ENCODE measurements around the gene GALNT3. TPM values are rescaled to one million over a fixed set of nuclear protein-coding genes. Genes with fewer than 3 reads are reported as not detected.

GALNT3 gene
- total and polyA plus RNA-seq, 4 donors = 0.29 to 2.3 (median 1.6) TPM

GRCh38 chr2:165804719-165805118 lies 10.7 kb upstream of the GALNT3 start:
- Histone ChIP-seq H3K27me3 (ENCODE audit: control insufficient read depth in 4 of 4, insufficient read depth in 4 of 4, low read length in 3 of 4) (no peaks in the 10 kb centered on the region), H3K27ac (ENCODE audit: low read depth in 1 of 2, low read length in 2 of 2) (no peak overlapping the region), H3K4me1 (ENCODE audit: control insufficient read depth in 4 of 4, insufficient read depth in 4 of 4, low read length in 3 of 4) (no peaks in the 10 kb centered on the region), H3K4me3 (ENCODE audit: low read depth in 1 of 3, low read length in 3 of 3) (no peak overlapping the region), H3K9me3 (ENCODE audit: control insufficient read depth in 4 of 4, low read length in 3 of 4) (no peaks in the 10 kb centered on the region), H3K9ac (ENCODE audit: low read depth in 1 of 2, low read length in 2 of 2) (no peak overlapping the region), H3K36me3 (ENCODE audit: control insufficient read depth in 4 of 4, insufficient read depth in 3 of 4, low read depth in 1 of 4, low read length in 3 of 4) (peaks cover 0 to 2% (median under 1%) of the 10 kb centered on the region in 4 donors)
- 77% methylated on average over 3 of the region's 3 CpGs for whole genome bisulfite sequencing
- DNase-seq (ENCODE audit: low spot score) = no peak
- TF ChIP-seq SP1 (IDR thresholded peaks at IDR 0.05) (no peak), GABPA (IDR thresholded peaks at IDR 0.05 in 1 of 2, conservative IDR thresholded peaks at IDR 0.05 in 1 of 2) (no peak), HNF4A (conservative IDR thresholded peaks at IDR 0.05) (no peak), TAF1 (conservative IDR thresholded peaks at IDR 0.05) (no peak), RAD21 (IDR thresholded peaks at IDR 0.05) (no peak), FOXA1 (IDR thresholded peaks at IDR 0.05) (no peak), EGR1 (IDR thresholded peaks at IDR 0.05; ENCODE audit: low read depth in 2 of 2) (no peak), REST (IDR thresholded peaks at IDR 0.05) (no peak), NR2F2 (IDR thresholded peaks at IDR 0.05) (no peak), YY1 (IDR thresholded peaks at IDR 0.05) (no peak), JUND (IDR thresholded peaks at IDR 0.05) (no peak), HNF4G (IDR thresholded peaks at IDR 0.05) (no peak), RXRA (IDR thresholded peaks at IDR 0.05) (no peak), FOXA2 (IDR thresholded peaks at IDR 0.05) (no peak), ZBTB33 (IDR thresholded peaks at IDR 0.05) (no peak)
- TF ChIP-seq, protein P1, sequence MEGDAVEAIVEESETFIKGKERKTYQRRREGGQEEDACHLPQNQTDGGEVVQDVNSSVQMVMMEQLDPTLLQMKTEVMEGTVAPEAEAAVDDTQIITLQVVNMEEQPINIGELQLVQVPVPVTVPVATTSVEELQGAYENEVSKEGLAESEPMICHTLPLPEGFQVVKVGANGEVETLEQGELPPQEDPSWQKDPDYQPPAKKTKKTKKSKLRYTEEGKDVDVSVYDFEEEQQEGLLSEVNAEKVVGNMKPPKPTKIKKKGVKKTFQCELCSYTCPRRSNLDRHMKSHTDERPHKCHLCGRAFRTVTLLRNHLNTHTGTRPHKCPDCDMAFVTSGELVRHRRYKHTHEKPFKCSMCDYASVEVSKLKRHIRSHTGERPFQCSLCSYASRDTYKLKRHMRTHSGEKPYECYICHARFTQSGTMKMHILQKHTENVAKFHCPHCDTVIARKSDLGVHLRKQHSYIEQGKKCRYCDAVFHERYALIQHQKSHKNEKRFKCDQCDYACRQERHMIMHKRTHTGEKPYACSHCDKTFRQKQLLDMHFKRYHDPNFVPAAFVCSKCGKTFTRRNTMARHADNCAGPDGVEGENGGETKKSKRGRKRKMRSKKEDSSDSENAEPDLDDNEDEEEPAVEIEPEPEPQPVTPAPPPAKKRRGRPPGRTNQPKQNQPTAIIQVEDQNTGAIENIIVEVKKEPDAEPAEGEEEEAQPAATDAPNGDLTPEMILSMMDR (IDR thresholded peaks at IDR 0.05; ENCODE audit: low read depth, low read length, missing input control) = no peak
- TF ChIP-seq, protein P2, sequence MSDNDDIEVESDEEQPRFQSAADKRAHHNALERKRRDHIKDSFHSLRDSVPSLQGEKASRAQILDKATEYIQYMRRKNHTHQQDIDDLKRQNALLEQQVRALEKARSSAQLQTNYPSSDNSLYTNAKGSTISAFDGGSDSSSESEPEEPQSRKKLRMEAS (IDR thresholded peaks at IDR 0.05) = no peak
- TF ChIP-seq, protein P3, sequence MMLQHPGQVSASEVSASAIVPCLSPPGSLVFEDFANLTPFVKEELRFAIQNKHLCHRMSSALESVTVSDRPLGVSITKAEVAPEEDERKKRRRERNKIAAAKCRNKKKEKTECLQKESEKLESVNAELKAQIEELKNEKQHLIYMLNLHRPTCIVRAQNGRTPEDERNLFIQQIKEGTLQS (IDR thresholded peaks at IDR 0.05) = no peak
